Pulmonary artery endothelial cell (primary cell): Measurements from ENCODE around the gene CYP26B1. TPM values are rescaled to one million over a fixed set of nuclear protein-coding genes. Genes with fewer than 3 reads are reported as not detected.

ENCODE experiments used
- DNase-seq: peaks from one replicate; pipeline ENCODE4 v3.0.0-alpha.2; 2011; ENCODE audit warnings: low read depth, low spot score
- total RNA-seq: library from RNA; depleted of rRNA; stranded (reverse); fragments of >200 nt; gene quantifications from 2 replicates; pipeline ENCODE4 v1.2.3, GENCODE V29; 2014

The CYP26B1 gene
- total RNA-seq, 1 donor from 2014 or later: 0.13 TPM

- DNase-seq: no peak
Measured at GRCh38 chr2:72084584-72084976, 63.1 kb downstream of the CYP26B1 start.

DNA sequence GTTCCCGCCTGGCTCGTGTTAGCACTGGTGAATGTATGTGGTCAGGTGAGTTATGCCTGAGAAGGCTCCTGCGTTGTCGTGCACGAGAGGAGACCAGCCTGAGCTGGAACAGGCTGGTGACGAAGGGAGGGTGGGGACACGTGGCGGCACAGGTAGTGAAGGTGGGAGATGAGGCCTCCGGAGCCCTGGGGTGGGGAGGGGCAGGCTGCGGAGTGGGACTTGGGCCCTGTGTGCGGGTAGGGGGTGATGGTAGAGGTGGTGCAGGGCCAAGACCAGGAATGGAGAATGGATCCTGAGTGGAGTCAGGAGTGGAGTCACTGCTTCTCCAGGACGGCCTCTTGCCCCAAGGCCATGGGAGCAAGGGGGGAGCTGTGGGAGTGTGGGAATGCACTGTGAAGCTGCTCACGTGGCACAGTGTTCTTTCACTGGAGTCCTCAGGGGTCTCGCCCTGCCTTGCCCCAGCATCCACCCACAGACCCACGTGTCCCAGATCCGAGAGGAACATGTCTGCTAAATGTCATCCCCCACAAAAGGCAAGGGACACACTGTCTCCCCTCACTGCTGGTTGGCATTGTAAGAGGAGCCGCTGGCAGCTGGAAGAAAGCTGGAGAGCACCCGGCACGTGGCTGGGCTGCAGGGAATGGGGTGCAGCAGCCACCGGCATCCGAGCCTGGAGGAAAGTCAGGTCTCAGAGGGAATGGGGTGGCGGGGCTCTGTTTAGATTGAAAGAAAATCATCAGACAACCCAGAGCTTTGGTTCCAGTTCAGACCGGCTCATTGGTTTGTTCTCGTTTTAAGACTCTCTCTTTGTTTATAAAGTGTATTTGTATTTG lies 63.7 kb downstream of the CYP26B1 start:
- DNase-seq: no peak

DNA sequence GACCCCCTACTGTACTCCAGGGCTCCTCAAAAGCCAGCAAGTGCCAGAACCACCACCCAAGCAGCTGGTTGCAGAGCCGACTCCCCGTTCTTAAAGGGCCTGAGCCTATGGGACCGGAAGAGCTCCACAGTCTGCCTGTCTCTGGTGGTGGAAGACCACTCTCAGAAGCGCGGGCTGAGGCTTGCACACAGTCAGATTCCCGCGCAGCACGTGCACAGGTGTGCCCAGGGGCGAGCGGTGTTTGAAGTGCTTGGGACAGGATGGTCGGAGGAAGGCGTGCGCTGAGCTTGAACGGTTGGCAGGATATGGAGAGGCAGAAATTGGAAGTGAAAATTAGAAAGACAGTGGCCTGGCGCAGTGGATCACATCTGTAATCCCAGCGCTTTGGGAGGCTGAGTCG lies 64.8 kb downstream of the CYP26B1 start:
- DNase-seq: no peak

GRCh38 chr2:72082021-72082601 lies 65.6 kb downstream of the CYP26B1 start:
- no peak for DNase-seq

- DNase-seq: no peak
Measured at GRCh38 chr2:72081451-72081850, 66.2 kb downstream of the CYP26B1 start.

DNA sequence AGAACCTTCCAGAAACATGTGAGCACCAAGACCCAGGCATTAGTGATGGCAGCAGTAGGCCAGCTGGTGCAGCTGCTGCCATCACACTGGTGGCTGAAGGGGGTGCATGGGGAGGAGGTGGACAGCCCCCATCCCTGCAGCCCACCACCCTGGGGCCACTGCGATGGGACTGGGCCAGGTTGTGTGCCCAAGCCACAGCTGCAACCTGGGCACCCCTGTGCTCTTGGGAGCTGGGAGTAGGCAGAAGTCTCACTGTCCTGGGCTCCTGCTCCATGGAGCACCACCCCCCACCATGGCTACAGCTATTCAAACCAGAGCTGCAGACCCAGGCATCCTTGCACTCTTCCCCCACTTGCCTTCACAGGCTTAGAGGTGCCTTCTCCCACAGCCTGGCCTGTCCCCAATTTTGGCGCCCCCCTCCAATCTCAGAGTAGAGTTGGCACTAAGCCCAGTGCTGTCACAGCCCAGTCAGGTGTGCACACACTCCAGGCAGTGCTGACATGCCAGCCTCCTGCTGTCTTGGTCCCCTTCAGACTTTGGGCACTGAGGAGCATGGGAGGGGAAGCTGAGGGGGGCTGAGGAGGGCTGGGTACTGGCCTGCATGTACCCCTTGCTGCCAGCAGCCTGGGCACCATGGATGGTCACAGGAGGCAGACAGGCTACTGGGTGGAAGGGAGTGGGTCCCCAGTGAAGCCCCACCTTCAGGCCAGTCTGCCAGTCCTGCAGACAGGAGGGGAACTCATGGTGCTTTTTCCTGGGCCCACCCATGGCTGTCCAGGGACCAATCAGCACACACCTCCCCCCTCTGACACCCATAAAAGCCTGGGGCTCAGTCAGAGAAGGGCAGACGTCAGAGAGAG lies 67.1 kb downstream of the CYP26B1 start:
- DNase-seq: no peak
